HG02798 (cell line): ENCODE data around the gene EEFSEC.
"Not testable (repeated sequence)": the region's sequence is repeated elsewhere in the genome, so short reads cannot be mapped to it uniquely, and the experiment has no call there.

Source experiments
- ATAC-seq: cut with Tn5 transposase; IDR thresholded peaks from one replicate; pipeline ENCODE4 v1.9.1; 2021; ENCODE audit warnings: mild to moderate bottlenecking; ENCODE audit not compliant: unreplicated experiment, poor library complexity

EEFSEC gene

DNA sequence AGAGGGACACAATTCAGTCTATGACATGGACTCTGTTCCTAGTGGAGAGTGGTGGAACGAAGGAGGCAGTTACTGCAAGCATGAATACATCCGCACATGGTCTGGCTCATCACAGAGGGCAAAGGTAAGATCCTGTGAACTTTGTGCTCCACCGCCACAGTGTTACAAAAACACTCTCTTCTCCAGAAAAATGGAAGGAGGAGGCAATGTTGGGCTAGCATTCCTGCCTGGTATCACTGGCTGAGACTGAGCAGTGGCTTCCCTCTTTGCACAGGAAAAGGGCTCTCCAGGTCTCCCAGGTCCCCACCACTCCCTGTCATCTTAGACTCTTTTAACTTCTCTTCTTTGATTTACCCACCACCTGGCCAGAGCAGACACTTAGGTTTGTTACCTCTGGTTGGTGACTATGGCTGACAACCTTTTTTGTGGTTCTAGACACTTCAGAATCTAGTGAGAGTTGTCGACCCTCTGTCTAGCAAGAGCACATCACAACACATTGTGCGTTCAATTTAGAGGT, 1.5 kb upstream of the EEFSEC start:
- no peak for ATAC-seq

DNA sequence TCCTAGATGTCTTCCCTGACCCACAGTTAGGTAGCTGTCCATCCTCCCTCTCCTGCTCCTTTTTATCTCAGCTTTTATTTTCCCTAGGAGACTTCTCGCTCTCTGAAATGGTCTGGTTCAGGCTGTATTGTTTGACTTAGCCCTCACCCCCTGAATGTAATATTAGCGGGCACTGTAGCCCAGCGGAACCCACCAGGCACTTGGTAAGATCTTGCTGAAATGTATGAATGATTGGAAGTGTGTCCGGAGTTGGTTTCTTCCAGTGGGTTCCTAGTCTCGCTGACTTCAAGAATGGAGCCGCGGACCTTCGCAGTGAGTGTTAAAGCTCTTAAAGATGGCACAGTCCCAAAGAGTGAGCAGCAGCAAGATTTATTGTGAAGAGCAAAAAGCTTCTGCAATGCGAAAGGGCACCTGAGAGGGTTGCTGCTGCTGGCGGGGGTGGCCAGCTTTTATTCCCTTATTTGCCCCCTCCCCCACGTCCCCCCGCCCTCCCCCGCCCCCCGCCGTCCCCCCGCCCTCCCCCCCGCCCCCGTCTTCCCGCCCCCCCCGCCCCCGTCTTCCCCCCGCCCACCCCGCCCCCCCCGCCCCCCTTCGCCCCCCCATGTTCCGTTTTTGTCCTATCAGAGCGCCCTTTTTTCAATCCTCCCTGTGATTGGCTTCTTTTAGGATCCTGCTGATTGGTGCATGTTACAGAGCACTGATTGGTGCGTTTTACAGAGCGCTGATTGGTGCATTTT, 694 bp upstream of the EEFSEC start:
- ATAC-seq, result no peak

DNA sequence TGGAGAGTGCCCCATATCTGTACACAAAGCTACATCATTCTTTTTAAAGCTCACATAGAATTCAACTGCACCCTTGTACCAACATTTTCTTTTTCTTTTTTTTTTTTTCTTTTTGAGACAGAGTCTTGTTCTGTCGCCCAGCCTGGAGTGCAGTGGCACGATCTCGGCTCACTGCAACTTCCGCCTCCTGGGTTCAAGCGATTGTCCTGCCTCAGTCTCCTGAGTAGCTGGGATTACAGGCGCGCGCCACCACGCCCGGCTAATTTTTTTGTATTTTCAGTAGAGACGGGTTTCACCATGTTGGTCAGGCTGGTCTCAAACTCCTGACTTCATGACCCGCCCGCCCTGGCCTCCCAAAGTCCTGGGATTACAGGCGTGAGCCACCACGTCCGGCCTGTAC, 1.1 kb downstream of the EEFSEC start:
- not testable (repeated sequence) for ATAC-seq

DNA sequence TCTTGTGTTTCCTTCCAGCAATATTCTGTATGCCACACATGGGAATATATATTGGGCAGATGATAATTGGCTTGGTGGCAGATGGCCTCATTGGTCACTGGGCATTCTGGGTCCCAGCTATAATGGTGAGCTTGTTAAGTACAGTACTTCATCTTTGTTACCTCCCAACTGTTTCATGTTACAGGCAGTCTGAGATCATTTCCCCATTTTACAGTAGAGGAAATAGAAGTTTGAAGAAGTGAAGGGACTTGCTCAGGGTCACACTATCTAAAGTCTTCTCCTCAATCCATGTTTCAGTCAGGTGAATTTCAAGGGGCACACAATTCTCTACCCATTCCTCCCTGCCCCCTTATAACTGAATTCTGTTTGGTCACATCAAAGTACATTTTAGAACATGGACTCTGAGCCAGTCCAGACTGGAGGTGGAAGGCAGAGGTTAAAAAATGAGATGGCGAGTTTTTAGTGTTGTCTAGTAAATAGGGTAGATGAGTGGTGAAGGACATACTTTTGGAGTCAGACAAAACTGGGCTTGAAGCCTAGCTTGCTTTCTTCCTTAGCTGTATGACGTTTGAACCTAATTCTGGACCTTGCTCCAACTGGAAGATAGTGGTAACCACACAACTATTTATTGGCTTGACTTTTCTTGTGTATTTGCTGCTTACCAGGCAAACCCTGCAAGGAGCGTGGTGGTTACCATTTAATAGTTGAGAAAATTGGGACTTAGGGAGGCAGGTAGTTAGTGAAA, 2.5 kb downstream of the EEFSEC start:
- ATAC-seq, result no peak

DNA sequence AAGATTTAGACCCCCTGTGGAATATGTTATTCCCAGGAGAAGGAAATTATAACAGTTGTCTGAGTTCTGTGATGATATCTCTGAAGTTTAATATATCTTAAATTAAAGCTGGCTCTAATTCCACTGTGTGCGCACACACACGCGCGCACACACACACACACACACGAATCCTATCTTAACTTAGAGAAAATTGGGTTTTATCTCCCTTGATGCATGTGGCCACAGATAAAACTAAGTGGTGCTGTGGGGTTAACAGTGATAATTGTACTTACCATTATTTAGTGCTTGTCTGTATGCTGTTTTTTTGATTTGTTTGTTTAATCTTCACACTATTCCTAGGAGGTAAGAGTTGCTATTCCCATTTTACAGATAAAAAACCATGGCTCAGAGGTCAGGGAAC, 7.4 kb downstream of the EEFSEC start:
- ATAC-seq, result no peak

DNA sequence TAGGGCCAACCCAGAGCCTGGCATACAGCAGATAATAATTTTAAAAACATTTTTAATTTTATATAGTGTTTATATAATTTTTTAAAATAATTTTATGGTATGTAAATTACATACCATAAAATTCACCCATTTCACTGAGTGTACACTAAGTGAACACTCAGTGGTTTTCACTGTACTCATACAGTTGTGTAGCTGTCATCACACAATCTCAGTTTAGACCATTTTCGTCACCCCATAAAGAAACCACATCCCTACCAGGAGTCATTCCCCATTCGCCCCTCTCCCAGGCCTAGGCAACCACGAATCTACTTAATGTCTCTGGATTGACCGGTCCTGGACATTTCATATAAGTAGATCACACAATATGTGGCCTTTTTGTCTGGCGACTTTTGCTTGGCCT, 10.2 kb downstream of the EEFSEC start:
- no peak for ATAC-seq

DNA sequence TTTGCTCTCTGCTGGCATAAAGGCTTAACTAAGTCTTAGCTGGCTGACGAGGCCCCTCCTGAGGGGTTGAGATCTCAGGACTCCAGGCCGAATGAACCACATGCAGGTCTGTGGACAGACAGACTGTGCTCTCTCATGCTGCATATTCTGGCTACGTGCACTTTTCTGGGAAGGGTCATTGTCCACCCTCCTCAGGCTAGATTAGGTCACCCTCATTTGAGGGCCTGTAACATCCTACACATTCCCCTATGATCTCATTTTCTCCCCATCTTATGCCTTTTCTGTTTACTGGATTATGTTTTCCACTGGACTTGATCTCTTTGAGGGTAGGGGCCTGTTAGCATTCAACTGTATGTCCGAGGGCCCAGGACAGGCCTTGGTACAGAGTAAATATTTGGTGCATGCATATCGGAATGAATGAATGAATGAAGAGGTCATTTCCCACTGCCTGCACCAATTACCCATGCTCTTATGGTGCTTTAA, 13.7 kb downstream of the EEFSEC start:
- no peak for ATAC-seq

DNA sequence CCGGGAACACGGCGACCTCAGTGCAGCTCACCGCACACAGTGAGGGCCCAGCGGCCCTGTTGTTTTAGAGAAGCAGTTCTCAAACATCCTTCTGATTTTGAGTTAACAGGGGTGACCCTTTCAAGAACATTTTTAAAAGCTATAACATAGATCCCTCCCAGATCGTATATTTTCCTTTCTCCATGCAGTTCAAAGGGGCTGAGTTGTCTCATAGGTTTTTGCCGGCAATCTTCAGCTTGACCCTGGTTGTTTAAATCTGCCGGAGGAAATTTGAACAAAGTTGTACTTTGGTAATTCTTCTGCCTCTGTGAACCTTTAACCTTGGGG, 14.3 kb downstream of the EEFSEC start:
- ATAC-seq, result no peak

DNA sequence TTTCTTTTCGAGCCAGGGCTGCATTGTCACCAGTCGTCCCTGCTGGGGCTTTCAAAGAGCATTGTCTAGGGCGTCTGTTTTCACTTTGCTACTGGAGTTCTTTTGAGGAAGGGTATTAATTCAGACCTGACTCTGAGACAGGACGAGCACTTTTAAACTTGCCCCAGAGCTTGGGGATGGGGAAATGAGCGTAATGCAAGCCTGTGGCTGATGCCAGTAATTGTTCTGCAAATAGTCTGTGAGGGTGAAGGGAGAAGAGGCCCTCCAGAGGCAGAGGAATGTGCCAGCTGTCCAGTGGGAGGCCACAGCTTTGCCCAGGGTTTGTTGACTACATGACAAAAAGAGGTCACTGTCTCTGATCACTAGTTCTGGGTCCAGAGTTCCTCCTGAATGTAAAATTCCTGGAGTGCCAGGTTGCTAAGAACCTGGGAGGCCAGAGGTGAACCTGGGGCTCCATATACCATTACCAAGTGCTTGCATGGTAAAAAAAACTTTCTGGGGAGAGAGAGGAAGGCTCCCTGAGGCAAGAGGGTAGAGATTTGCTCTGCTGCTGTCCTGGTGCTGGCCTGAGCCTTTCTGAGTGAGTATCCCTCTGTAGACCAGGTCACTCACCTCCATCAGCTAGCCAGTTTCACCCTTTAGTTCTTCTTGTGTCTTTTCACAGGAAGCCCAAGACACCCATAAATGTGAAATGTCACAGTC, 14.8 kb downstream of the EEFSEC start:
- no peak for ATAC-seq

DNA sequence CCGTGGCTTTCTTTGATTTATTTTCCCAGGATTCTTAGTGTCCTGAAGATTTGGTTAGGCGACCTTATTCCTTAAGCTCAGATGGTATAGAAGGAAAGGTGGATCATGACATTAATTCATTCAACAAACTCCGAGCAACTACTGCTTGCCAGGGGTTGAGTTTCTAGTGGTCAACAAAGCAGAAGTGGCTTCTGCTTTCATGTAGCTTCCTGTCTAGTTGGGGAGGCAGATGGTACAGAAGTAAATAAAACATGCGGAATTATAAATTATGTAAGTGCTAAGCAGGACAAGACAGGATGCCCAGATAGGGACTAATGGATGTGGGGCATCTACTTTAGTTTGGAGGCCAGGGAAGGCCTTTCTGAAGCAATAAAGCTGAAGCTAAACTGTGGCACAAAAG, 15.6 kb downstream of the EEFSEC start:
- no peak for ATAC-seq

DNA sequence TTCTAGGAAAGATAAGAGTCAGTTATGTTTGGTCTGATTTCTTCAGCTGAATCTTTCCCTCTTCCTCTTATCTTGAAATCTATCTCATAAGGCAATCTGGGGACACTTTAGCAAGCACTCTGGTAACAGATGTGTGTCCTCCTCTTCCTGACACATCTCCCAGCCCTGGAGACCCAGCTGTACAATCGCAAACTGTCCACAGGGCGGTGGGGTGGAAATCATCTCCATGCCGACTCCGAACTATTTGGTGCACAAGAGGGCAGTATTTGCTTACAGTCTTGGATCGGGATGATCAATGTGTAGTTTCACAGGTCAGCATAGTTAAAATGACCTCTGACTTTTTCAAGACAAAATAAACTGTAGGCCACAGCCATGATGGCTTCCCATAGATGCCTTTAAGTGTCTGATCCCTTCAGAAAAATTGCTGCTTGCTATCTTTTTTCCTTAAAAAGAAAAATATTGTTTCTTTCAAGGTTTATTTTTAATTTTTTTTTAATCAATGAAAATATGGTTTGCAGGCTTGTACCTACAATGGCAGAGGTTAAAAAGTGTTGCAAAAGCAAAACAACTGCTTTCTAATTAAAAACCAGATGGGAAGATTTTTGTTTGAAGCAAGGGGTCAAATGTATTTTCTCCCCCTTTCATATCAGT, 17.7 kb downstream of the EEFSEC start:
- ATAC-seq, result no peak

DNA sequence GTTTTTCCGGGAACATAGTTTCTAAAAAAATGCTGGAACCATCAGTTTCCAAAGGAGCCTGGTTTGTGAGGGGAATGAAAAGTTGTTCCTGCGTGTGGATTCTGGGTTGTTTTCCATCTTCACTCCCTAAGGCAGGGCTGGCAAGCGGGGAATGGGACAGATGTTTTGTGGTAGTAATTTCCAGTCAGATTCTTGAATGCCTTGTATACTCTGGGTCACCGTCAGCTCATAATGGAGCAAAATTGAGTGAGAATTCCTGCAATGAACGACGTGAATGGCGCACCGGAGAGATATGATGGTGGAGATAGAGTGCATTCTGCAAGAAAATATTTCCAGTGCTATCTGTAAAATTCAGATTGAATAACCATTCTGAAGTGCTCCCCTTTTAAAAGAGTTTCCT, 19.9 kb downstream of the EEFSEC start:
- no peak for ATAC-seq

DNA sequence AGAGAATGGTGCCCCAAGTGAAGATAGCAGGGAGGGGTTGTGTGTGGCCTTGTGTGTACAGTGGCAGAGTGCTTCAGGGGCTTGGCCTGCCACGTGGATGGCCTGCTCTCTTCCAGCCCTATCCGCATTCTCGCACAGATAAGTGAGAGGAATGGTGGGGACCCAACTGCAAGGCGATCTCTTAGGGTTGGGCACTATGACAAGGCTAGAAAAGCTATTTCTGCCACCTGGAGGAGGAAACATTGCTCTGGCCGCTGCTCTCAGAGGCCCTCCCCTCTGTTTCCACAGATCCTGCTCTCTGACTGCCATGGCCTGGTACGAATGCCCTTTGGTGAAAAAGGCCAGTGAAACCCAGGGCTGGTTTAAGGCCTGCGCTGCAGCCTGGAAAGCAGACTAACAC, 20.6 kb downstream of the EEFSEC start:
- no peak for ATAC-seq

DNA sequence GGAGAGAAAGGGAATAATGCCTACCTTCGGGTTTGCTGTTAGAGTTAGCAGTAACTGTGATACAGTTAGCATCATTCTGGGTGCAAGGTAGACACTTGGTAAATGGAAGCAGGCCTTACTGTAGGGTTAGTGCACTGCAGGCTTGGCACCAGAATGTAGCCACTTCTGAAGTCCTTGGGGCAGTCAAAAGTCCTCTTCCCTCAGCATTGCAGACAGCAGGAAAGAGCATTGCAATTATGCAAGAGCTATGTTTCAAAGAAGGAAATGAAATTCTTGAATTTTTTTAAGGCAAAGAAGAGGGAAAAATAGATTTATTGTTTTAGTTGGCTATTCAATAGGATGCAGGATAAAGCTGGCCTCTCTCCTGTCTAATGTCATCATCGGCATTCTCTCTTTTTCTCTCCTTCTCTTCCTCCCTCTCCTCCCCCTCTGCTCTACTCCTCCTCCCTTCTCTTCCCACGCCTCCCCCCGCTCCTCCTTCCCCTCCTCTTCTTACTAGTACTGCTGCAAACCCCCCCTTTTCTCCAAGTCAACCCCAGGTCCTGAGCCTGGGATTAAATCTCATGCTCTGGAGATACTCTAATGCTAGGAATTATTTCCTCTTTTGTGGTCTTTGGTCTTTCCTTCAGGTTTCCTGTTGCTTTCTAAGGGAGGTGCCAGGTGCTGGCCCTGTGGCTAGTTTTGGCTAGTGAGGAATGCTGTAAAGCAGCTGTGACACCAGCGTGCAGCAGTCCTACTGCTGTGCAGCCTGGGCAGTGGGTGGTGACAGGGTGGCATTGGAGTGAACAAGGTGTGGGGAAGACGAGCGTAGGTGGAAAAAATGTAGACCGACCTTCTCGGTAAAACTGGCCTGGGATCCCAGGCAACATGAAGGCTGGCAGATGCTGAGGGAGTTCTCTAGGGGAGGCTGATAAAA, 21.7 kb downstream of the EEFSEC start:
- no peak for ATAC-seq

DNA sequence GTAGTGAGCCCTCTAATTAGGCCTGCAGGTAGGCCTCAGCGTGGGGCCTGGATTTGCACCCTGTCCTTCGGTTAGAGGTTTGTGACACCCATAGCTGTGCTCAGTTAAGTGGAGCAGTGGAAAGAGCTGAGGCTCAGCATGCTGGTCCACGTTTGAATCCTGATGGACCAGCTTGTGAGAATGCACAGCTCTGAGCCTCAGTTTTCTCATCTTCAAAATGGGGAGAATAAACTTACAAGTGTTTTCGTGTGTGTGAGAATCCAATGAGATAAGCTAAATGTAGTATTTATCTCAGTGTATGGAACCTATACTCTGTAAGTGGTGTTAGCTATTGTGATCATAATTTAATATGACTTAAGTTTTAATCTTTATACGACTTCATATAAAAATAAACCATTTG, 22.5 kb downstream of the EEFSEC start:
- no peak for ATAC-seq

DNA sequence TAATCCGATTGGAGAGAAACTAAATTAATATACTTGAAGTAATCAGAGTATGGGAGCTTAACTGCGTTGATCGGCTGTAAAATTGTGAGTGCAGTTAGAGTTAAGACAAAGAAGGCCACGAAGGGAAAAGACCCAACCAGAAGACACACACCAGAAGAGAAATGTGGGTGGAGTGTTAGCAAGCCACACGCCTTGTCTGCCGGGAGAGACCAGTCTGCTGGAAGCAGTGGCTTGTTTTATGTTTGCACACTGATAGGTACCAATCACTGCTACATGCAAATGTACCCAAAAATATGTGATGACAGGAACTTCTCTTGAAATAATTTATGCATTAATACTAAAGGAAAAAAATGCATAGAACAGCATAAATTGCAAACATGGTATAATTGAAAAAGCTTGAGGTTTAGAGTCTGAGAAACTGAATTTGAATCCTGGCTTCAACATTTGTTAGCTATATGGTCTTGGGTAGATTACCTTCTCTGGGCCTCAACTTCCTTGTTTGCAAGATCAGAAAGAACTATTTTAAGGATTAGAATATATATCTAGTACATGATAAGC, 23.1 kb downstream of the EEFSEC start:
- ATAC-seq, result no peak

DNA sequence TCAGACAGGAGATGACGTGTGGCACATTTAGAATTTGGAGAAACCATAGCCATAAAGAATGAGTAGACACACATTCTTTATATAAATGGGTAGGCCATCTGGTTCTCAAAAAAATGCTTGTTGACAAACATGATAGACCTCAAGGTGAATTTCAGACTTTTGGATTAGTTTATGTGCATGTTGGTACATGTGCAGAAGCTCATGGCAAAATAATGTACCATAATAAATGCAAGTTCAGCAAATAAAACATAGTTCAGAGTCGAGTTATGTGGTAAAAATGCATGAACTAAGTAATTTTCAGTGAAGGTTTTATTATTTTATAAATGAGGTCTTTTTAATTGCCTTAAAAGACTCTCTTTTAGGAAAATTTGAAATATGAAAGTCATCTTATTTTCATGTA, 24.6 kb downstream of the EEFSEC start:
- no peak for ATAC-seq

DNA sequence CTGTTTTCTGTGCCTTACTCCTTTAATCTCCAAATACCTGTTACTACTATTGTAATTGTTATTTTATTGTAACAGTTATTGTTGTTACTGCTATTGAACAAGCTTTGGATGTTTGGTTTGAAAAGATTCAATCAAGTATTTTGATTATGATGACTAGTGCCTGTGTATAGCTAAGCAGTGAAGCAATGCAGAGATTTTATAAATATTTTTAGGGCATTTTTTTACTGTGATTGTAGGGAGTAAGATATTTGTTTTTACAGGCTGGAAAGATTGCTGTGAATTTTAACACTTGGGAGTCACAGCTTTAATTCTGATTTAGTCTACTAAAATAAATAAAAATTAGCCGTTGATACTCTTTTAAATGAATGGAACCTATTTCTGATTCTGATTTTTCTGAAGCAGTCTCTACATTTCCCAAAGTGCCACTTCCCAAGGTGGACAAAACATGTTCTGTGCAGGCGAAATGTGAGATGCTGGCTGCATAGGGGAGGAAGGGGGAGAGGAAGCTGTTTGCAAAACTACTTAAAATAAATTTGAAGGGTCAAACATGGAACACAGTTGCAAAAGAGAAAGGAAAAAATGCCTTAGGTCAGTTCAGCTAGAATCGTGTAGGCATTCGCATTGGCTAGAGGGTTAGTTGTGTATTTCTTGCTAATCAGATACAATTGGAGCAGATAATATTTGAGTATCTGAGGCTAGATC, 25.7 kb downstream of the EEFSEC start:
- no peak for ATAC-seq

DNA sequence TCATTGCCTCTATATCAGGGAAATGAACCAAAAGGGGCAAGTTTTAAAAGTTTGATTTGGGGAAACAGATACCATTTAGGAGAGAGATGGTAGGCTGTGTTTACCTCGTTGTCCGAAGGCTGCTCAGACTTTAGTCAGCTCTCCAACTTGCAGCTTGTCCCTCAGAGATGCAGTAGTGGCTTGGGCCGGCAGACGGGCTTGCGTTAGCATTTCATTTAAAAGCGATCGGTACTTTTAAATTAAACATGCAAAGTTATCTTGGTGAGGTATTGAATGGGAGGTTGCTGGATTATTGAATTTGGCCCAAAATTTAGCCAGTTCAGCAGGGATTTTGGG, 26.2 kb downstream of the EEFSEC start:
- no peak for ATAC-seq
